Measurements from ENCODE around the gene KLHL2. TPM values are rescaled to one million over a fixed set of nuclear protein-coding genes. Genes with fewer than 3 reads are reported as not detected.

Gene KLHL2
- total and polyA plus RNA-seq, 2 of the 13 experiments (the other 11 are each of a cell fraction or from before 2014, with no cell fraction given) = 9.2 to 17.6 TPM

DNA sequence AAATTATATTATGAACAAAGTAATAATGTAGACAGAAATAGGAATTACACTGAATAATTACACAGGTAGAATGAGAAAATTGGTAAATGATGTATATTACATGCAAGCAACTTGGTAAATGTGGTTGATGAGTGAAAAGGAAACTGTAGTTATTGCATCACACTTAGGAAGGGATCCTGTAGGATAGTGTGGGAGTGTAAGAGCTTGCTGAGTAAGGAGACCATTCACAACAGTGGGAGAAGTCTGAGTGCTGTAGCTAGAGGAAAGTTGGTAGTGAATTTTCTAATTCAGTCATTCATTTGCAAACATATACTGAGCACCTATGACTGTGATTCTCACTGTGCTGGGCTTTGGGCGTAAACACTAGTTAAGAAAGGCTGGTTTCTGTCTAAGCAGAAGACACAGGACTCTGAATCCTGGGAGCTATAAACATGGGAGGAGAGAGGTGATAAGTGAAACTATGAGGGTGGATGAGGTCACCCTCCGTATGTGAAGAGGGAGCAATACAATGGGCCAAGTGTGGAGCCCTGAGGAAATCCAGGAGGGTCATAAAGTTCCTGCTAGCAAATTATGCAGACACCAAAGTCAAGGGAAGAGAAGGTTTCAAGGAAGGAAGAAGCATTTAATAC lies 157.2 kb downstream of the KLHL2 start (continued):
- peak; percentile 28 for TF ChIP-seq ZNF18 (CRISPR knock-in tag; IDR thresholded peaks at IDR 0.05; ENCODE audit: insufficient replicate concordance)
- TF ChIP-seq ZSCAN12 (CRISPR knock-in tag; IDR thresholded peaks at IDR 0.05) = no peak
- 0 out of 2 replicates have a peak, but pooled peaks have one; percentile 29 for TF ChIP-seq ATF7 (IDR thresholded peaks at IDR 0.05)
- no peak for TF ChIP-seq ATF7 (CRISPR knock-in tag; IDR thresholded peaks at IDR 0.05)
- TF ChIP-seq ZNF737 (CRISPR knock-in tag; IDR thresholded peaks at IDR 0.05; ENCODE audit: borderline replicate concordance) = no peak
- TF ChIP-seq TSC22D2 (CRISPR knock-in tag; IDR thresholded peaks at IDR 0.05; ENCODE audit: borderline replicate concordance) = no peak
- no peak for TF ChIP-seq ZNF350 (CRISPR knock-in tag; IDR thresholded peaks at IDR 0.05; ENCODE audit: borderline replicate concordance, low read depth)
- TF ChIP-seq, protein P1, sequence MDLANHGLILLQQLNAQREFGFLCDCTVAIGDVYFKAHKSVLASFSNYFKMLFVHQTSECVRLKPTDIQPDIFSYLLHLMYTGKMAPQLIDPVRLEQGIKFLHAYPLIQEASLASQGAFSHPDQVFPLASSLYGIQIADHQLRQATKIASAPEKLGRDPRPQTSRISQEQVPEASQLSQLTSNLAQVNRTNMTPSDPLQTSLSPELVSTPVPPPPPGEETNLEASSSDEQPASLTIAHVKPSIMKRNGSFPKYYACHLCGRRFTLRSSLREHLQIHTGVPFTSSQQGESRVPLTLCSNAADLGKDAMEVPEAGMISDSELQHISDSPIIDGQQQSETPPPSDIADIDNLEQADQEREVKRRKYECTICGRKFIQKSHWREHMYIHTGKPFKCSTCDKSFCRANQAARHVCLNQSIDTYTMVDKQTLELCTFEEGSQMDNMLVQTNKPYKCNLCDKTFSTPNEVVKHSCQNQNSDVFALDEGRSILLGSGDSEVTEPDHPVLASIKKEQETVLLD (CRISPR knock-in tag; IDR thresholded peaks at IDR 0.05; ENCODE audit: low read depth) = no peak
- TF ChIP-seq RORA (CRISPR knock-in tag; IDR thresholded peaks at IDR 0.05) = no peak
- no peak for TF ChIP-seq MAFG (CRISPR knock-in tag; IDR thresholded peaks at IDR 0.05)
